IMR-90 (cell line): ENCODE results near the gene N4BP2.

ENCODE experiments used
- CEBPB ChIP-seq: IDR thresholded peaks from 2 replicates; pipeline ENCODE4 v1.6.1; 2012; ENCODE audit warnings: low read depth, low read length, improper control_type of control experiment
- CTCF ChIP-seq: conservative IDR thresholded peaks from 2 replicates; pipeline ENCODE4 v1.5.1; 2012; ENCODE audit warnings: mild to moderate bottlenecking, low read depth, low read length, improper control_type of control experiment
- ELK1 ChIP-seq: fragments of 150-350 bp; IDR thresholded peaks from 2 replicates; pipeline ENCODE4 v1.6.1; 2016; ENCODE audit warnings: low read depth, mild to moderate bottlenecking, low read length, moderate library complexity, borderline replicate concordance
- FOS ChIP-seq: fragments of 150-350 bp; IDR thresholded peaks from 2 replicates; pipeline ENCODE4 v1.6.1; 2016; ENCODE audit warnings: low read depth, low read length
- MAFK ChIP-seq: IDR thresholded peaks from 2 replicates; pipeline ENCODE4 v1.6.1; 2012; ENCODE audit warnings: low read depth, low read length, improper control_type of control experiment
- MAZ ChIP-seq: IDR thresholded peaks from 2 replicates; pipeline ENCODE4 v1.6.1; 2012; ENCODE audit warnings: low read depth, mild to moderate bottlenecking, low read length, improper control_type of control experiment, moderate library complexity, borderline replicate concordance
- MXI1 ChIP-seq: IDR thresholded peaks from 2 replicates; pipeline ENCODE4 v1.6.1; 2012; ENCODE audit warnings: low read depth, mild to moderate bottlenecking, low read length, moderate library complexity, borderline replicate concordance
- POLR2A ChIP-seq: IDR thresholded peaks from 2 replicates; pipeline ENCODE4 v1.6.1; 2012; ENCODE audit warnings: mild to moderate bottlenecking, low read depth, low read length
- RAD21 ChIP-seq: IDR thresholded peaks from 2 replicates; pipeline ENCODE4 v1.6.1; 2012; ENCODE audit warnings: low read length, improper control_type of control experiment
- RCOR1 ChIP-seq: IDR thresholded peaks from 2 replicates; pipeline ENCODE4 v1.6.1; 2012; ENCODE audit warnings: mild to moderate bottlenecking, low read length, improper control_type of control experiment; ENCODE audit not compliant: insufficient replicate concordance
- RFX5 ChIP-seq: IDR thresholded peaks from 2 replicates; pipeline ENCODE4 v1.8.0; 2012; ENCODE audit warnings: low read depth, mild to moderate bottlenecking, low read length, moderate library complexity
- SMC3 ChIP-seq: fragments of 150-350 bp; IDR thresholded peaks from 2 replicates; pipeline ENCODE4 v1.6.1; 2016; ENCODE audit warnings: low read depth, mild to moderate bottlenecking, antibody characterized with exemption, low read length, moderate library complexity
- USF2 ChIP-seq: fragments of 150-350 bp; IDR thresholded peaks from 2 replicates; pipeline ENCODE4 v1.6.1; 2017; ENCODE audit warnings: mild to moderate bottlenecking, antibody characterized with exemption, low read length, low read depth

- TF ChIP-seq CTCF (no peak), POLR2A (no peak), USF2 (no peak), FOS (no peak), SMC3 (no peak), MAFK (no peak), CEBPB (no peak), RCOR1 (no peak), ELK1 (no peak), MAZ (no peak), RFX5 (no peak), RAD21 (no peak), MXI1 (no peak)
Measured at GRCh38 chr4:40119344-40119743, 62.7 kb downstream of the N4BP2 start.
